T-helper 1 cell treated with Interleukin-12 subunit alpha and Interleukin-12 subunit beta and Interleukin-4 antibody, amounts not matched to agents 30 ng/mL and 1 ng/mL, for 36 hours (primary cell): Measurements from ENCODE around the gene PUS1. TPM values are rescaled to one million over a fixed set of nuclear protein-coding genes. Genes with fewer than 3 reads are reported as not detected.

ENCODE experiments used
- intact Hi-C: fragments of 100-400 bp; cut with micrococcal nuclease; formaldehyde crosslinking; loops from one replicate; pipeline ENCODE4 v1.15.1; 2024
- total RNA-seq: library from RNA; stranded (reverse); gene quantifications from 2 replicates; pipeline ENCODE4 v1.2.3, GENCODE V29; 2022

PUS1 gene
- total RNA-seq, 1 donor from 2014 or later, result 62.7 TPM

- intact Hi-C loops, result no loop called here
Measured at GRCh38 chr12:131914179-131914702, 14.8 kb upstream of the PUS1 start.

GRCh38 chr12:131915000-131915689 lies 13.9 kb upstream of the PUS1 start:
- intact Hi-C loops, result no loop called here

- intact Hi-C loops, result no loop called here
Measured at GRCh38 chr12:131915823-131916222, 13.3 kb upstream of the PUS1 start.

- intact Hi-C loops, result no loop called here
Measured at GRCh38 chr12:131916306-131917138, 12.6 kb upstream of the PUS1 start.

- intact Hi-C loops, result no loop called here
Measured at GRCh38 chr12:131917139-131917710, 11.9 kb upstream of the PUS1 start.

- intact Hi-C loops, result no loop called here
Measured at GRCh38 chr12:131917711-131918306, 11.3 kb upstream of the PUS1 start.

GRCh38 chr12:131918311-131919050 lies 10.6 kb upstream of the PUS1 start:
- intact Hi-C loops, result no loop called here

GRCh38 chr12:131919051-131919347 lies 10.1 kb upstream of the PUS1 start:
- intact Hi-C loops, result no loop called here

- intact Hi-C loops, result no loop called here
Measured at GRCh38 chr12:131919366-131920156, 9.5 kb upstream of the PUS1 start.

- intact Hi-C loops, result no loop called here
Measured at GRCh38 chr12:131920157-131920508, 8.9 kb upstream of the PUS1 start.

GRCh38 chr12:131920902-131921840 lies 7.9 kb upstream of the PUS1 start:
- intact Hi-C loops, result no loop called here

- intact Hi-C loops, result no loop called here
Measured at GRCh38 chr12:131921866-131922769, 7.0 kb upstream of the PUS1 start.

- intact Hi-C loops, result no loop called here
Measured at GRCh38 chr12:131922772-131923171, 6.3 kb upstream of the PUS1 start.

- intact Hi-C loops, result no loop called here
Measured at GRCh38 chr12:131923260-131923659, 5.8 kb upstream of the PUS1 start.

- intact Hi-C loops, result loop anchor here (2.0 to 5.0 kb wide), 2 partner anchors 759 to 1055 kb away; partner anchors contain the start of genes POLE, PXMP2 and RAN
Measured at GRCh38 chr12:131927110-131928079, 1.7 kb upstream of the PUS1 start.

GRCh38 chr12:131928080-131928710 lies 881 bp upstream of the PUS1 start:
- intact Hi-C loops, result loop anchor here (2.0 to 5.0 kb wide), 2 partner anchors 759 to 1056 kb away; partner anchors contain the start of genes POLE, PXMP2 and RAN
